HTR-8/SVneo (cell line): ENCODE measurements around the gene MINDY3.
"Not testable (repeated sequence)": the region's sequence is repeated elsewhere in the genome, so short reads cannot be mapped to it uniquely, and the experiment has no call there.

ENCODE experiments used
- DNase-seq: peaks from one replicate; pipeline ENCODE4 v3.0.0; 2011; ENCODE audit warnings: low spot score, mixed read lengths; ENCODE audit not compliant: insufficient read length
- FAIRE-seq: peaks from 2 replicates; lab custom pipeline; 2011; peaks lifted over from hg19 to GRCh38; lab: Jason Lieb, UNC

Gene MINDY3

GRCh38 chr10:15859906-15860691 is at the start of gene MINDY3:
TSS of gene MINDY3 (minus strand) at chr10:15860507. CDS start at chr10:15860299, 208 bp downstream.
- peak; percentile 68 for DNase-seq
- peak; percentile 36 for FAIRE-seq

DNA sequence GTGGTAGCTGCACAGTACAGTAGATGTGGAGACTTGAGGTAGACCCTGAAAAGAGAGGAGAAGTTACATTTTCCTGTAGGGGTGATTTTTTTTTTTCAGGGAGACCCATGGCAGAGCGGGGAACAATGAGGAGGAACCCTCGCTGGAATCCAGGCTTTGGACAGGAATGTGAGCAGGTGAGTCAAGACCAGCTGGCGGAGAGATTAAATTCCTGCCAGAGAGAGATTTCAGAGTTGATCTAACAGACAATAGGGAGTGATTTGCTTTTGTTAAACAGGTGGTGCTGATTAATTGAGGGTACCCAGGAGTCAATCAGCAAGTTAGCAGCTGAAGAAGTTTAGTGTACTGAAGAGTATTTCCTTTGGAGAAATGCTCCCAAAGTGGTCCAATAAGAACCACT is 41.6 kb upstream of the MINDY3 start:
- FAIRE-seq (no peak), DNase-seq (no peak)

DNA sequence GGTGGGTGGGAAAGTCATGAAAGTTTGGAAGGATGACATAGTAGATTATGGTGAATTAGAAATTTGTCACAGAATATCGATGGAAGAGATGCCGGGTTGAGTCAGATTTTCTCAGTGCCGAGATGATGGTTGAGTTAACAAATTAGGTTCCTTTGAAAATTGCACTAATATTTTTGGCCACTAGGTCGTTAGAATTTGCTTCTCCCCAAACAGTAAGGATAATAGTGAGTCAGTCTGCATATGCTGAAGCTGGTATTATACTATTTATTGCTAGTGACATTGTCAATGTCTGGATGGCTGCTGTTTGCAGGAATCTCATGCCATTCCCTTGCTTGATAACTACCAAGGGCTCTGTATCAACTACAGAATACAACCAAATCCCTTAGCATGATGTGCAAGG is 37.7 kb upstream of the MINDY3 start:
- DNase-seq (no peak), FAIRE-seq (no peak)

GRCh38 chr10:15897287-15897686 is 37.0 kb upstream of the MINDY3 start:
- DNase-seq (no peak), FAIRE-seq (no peak)

- DNase-seq (no peak), FAIRE-seq (no peak)
Measured at GRCh38 chr10:15896654-15897053, 36.3 kb upstream of the MINDY3 start.

DNA sequence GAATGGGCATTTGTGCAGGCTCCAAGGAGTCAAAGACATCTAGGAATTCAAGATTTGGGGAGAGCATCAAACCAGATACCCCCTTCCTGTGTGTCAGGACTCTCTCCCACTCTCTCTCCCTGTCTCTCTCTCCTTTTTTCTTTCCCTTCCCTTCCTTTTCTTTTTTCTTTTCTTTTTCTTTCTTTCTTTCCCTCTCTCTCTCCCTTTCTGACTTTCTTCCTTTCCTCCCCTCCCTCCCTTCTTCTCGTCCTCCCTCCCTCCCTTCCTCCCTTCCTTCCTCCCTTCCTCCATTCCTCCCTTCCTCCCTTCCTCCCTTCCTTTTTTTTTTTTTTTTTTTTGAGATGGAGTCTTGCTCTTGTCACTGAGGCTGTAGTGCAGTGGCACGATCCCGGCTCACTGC is 24.1 kb upstream of the MINDY3 start:
- DNase-seq (no peak), FAIRE-seq (no peak)

- FAIRE-seq (no peak), DNase-seq (no peak)
Measured at GRCh38 chr10:15881542-15881941, 21.2 kb upstream of the MINDY3 start.

- no peak for FAIRE-seq
- DNase-seq, result no peak
Measured at GRCh38 chr10:15879663-15880062, 19.4 kb upstream of the MINDY3 start.

DNA sequence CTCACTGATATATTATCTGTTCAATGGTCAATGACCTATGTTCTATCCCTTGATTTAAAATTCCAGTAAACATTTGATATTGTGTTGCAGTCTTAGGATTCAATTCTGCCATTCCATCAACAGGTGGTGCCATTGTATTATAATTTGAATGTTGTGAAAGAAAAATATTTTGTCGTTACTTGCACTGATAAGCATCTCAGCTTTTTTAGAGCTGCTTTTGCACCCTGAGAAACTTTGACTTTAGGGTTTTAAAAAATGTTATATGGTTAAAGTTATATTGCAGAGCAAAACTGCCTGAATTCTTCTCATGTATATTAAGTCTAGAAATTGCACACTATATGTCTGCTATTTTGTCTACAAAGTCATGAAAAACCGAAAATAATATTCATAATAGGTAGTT is 18.8 kb upstream of the MINDY3 start:
- peak; percentile 24 for DNase-seq
- no peak for FAIRE-seq

GRCh38 chr10:15877836-15878576 is 17.7 kb upstream of the MINDY3 start:
- DNase-seq (no peak), FAIRE-seq (no peak)

DNA sequence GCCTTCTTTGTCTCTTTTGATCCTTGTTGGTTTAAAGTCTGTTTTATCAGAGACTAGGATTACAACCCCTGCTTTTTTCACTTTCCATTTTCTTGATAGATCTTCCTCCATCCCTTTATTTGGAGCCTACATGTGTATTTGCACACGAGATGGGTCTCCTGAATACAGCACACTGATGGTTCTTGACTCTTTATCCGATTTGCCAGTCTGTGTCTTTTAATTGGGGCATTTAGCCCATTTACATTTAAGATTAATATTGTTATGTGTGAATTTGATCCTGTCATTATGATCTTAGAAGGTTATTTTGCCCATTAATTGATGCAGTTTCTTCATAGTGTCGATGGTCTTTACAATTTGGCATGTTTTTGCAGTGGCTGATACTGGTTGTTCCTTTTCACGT is 16.0 kb upstream of the MINDY3 start:
- not testable (repeated sequence) for DNase-seq, FAIRE-seq

GRCh38 chr10:15872645-15873044 is 12.3 kb upstream of the MINDY3 start:
- DNase-seq, FAIRE-seq: not testable (repeated sequence)

- DNase-seq, result no peak
- no peak for FAIRE-seq
Measured at GRCh38 chr10:15871823-15872222, 11.5 kb upstream of the MINDY3 start.

GRCh38 chr10:15869935-15870334 is 9.6 kb upstream of the MINDY3 start:
- DNase-seq (no peak), FAIRE-seq (no peak)

DNA sequence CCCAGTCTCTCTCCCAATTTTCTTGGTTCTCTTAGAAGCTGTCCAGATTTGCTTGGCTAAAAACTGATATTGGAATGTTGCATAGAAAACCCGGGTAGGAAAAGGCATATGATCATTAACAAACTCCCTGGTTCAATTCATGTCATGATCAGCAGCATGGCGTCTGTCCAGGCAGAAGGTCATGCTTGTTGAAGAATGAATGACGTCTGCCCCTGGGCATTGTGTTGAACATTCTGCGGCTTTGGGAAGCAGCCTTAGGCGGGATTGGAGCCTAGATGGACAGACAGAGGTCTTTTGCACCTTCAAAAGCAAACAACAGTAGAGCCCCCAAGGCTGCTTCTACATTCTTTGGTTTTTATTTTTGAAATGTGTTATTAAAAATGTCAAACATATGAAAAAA is 7.7 kb upstream of the MINDY3 start:
- FAIRE-seq (no peak), DNase-seq (no peak)

- no peak for DNase-seq
- FAIRE-seq, result no peak
Measured at GRCh38 chr10:15865304-15865703, 5.0 kb upstream of the MINDY3 start.

- no peak for FAIRE-seq
- DNase-seq, result no peak
Measured at GRCh38 chr10:15864419-15864818, 4.1 kb upstream of the MINDY3 start.

DNA sequence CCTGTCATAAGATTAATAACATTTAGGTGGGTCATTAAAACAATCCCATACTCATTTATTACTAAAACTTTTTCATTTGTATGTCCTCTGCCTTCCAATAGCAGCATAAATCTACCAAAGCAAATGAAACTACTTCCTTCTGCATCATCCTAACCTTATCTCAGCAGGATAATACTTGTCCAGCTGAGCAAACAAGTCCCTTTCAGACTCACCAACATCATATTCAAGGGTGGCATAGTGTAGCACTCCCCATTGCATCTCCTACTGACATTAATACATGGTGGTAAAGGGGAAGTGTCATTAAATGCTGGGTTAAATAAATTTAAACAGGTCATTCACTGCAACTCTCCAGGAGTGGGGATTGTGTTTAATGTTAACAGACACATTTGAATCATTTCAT is 3.4 kb upstream of the MINDY3 start:
- no peak for DNase-seq
- FAIRE-seq, result no peak

DNA sequence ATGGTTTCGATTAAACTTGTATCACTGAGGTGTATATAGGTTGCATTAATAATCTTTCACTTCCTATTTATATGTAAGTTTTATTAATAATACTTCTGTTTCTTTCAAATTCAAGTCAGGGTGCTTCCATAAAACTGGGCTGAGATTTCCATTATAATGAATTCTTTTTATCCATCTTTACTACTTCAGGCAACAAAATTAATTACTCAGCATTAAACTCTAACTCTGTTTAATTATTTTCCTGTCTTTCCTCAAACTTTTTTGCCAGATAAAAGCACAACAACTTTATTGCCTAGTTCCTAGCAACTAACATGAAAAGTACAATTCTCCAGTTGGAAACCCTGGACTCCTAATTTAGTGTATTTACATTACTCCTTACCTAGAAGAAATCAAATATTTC is 3.0 kb upstream of the MINDY3 start:
- DNase-seq, result no peak
- no peak for FAIRE-seq

GRCh38 chr10:15860692-15861201 is 440 bp upstream of the MINDY3 start:
- no peak for FAIRE-seq
- no peak for DNase-seq

- no peak for FAIRE-seq
- no peak for DNase-seq
Measured at GRCh38 chr10:15859509-15859905, 800 bp downstream of the MINDY3 start.
